Esophagus squamous epithelium (tissue), 5 donors: ENCODE results near the gene TET1. TPM values are rescaled to one million over a fixed set of nuclear protein-coding genes. Genes with fewer than 3 reads are reported as not detected.
"Not testable (repeated sequence)": the region's sequence is repeated elsewhere in the genome, so short reads cannot be mapped to it uniquely, and the experiment has no call there.

ENCODE experiments used
- DNase-seq: peaks from one replicate; lab custom pipeline; 2025; lab: John Stamatoyannopoulos, UW
- H3K27ac ChIP-seq, 4 donors: fragments of 200-600 bp; sonication (generic); one replicate each; pipeline ENCODE4 v1.5.1; 2016 to 2019; ENCODE audit warnings: mild to moderate bottlenecking in 1 of 4
- H3K27me3 ChIP-seq, 4 donors: fragments of 200-600 bp; sonication (generic); 1 replicate in 3 of 4; 2 replicates in 1 of 4; pipeline versions ENCODE4 v1.5.1 to v1.6.0; 2017 to 2021; ENCODE audit warnings: antibody characterized with exemption in 1 of 4
- H3K36me3 ChIP-seq, 3 donors: fragments of 200-600 bp; sonication (generic); one replicate each; pipeline ENCODE4 v1.5.1; 2016 to 2019
- H3K4me1 ChIP-seq, 3 donors: fragments of 200-600 bp; sonication (generic); one replicate each; pipeline ENCODE4 v1.5.1; 2017 to 2019
- H3K4me3 ChIP-seq, 4 donors: fragments of 200-600 bp; sonication (generic); 1 replicate in 3 of 4; 2 replicates in 1 of 4; pipeline ENCODE4 v1.5.1; 2016 to 2019; ENCODE audit warnings: mild to moderate bottlenecking in 2 of 4, moderate library complexity in 1 of 4
- H3K9me3 ChIP-seq, 3 donors: fragments of 200-600 bp; sonication (generic); one replicate each; pipeline ENCODE4 v1.5.1; 2016 to 2019
- CTCF ChIP-seq, 6 experiments: fragments of 450-650 bp in 4 of 6; fragments of 200-600 bp in 2 of 6; sonication (generic) in 2 of 6; IDR thresholded peaks; one replicate each; pipeline ENCODE4 v1.5.1; 2016 to 2019; ENCODE audit warnings: antibody characterized with exemption in 6 of 6, mild to moderate bottlenecking in 4 of 6, moderate library complexity in 4 of 6
- POLR2A ChIP-seq, 4 donors: fragments of 450-650 bp; IDR thresholded peaks; one replicate each; pipeline ENCODE4 v1.6.1; 2017; ENCODE audit warnings: antibody characterized with exemption in 4 of 4, mild to moderate bottlenecking in 4 of 4, moderate library complexity in 3 of 4
- WGBS, 2 donors: methylation state at CpG; one replicate each; pipeline ENCODE4 v1.1.5; 2018; 5-methylcytosine and 5-hydroxymethylcytosine counted together
- intact Hi-C: fragments of 100-400 bp; cut with DNase I; formaldehyde crosslinking; loops from one replicate; pipeline ENCODE4 v1.15.0; 2022
- total RNA-seq, 4 donors: library from RNA; depleted of rRNA; stranded (reverse); fragments of >200 nt; gene quantifications; one replicate each; pipeline ENCODE4 v1.1.0, GENCODE V29; 2016
- donor health status: DM: yes; HTN: yes; CAD: no.

Gene TET1
- total RNA-seq, 4 donors from 2014 or later: 0.15 to 2.9 (median 0.80) TPM

GRCh38 chr10:68606918-68607317, 46.8 kb downstream of the TET1 start:
- no peak for DNase-seq

DNA sequence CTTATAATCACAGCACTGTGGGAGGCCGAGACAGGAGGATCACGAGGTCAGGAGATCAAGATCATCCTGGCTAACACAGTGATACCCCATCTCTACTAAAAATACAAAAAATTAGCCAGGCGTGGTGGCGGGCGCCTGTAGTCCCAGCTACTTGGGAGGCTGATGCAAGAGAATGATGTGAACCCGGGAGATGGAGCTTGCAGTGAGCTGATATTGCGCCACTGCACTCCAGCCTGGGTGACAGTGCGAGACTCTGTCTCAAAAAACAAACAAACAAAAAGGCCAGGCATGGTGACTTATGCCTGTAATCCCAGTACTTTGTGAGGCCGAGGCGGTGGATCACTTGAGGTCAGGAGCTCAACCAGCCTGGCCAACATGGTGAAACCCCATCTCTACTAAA, 49.9 kb downstream of the TET1 start:
- DNase-seq, H3K9me3 ChIP-seq, H3K27me3 ChIP-seq, intact Hi-C loops, H3K27ac ChIP-seq, H3K4me3 ChIP-seq, H3K4me1 ChIP-seq, H3K36me3 ChIP-seq: not testable (repeated sequence)
- WGBS, 2 donors: 92% methylated on average over 10 of the region's 10 CpGs

More at GRCh38 chr10:68606918-68607317, 46.8 kb downstream of the TET1 start:
- Histone ChIP-seq H3K4me3 (no peak overlapping the region), H3K27ac (no peak overlapping the region), H3K36me3 (no peaks in the 10 kb centered on the region), H3K27me3 (no peaks in the 10 kb centered on the region), H3K4me1 (peaks cover 0 to 6% (median 3%) of the 10 kb centered on the region in 3 donors), H3K9me3 (no peaks in the 10 kb centered on the region)
- intact Hi-C loops: no loop called here
- TF ChIP-seq CTCF (IDR thresholded peaks at IDR 0.05) (no peak), POLR2A (IDR thresholded peaks at IDR 0.05) (no peak)
- 50 to 66% methylated on average over 5 of the region's 5 CpGs for WGBS, 2 donors

DNA sequence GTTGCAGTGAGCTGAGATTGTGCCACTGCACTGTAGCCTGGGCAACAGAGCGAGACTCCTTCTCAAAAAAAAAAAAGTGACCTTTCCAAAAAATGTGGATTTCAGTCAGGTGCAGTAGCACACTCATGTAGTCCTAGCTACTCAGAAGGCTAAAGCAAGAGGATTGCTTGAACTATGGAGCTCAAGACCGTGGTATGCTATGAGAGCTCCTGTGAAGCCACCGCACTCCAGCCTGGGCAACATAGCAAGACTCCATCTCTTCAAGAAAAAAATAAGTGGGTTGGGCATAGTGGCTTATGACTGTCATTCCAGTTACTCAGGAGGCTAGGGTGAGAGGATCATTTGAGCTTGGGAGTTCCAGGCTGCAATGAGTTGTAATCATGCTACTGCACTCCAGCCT, 51.1 kb downstream of the TET1 start:
- Histone ChIP-seq H3K9me3 (no peaks in the 10 kb centered on the region), H3K27me3 (no peaks in the 10 kb centered on the region), H3K36me3 (no peaks in the 10 kb centered on the region), H3K4me3 (no peak overlapping the region), H3K27ac (no peak overlapping the region), H3K4me1 (no peaks in the 10 kb centered on the region)
- intact Hi-C loops: no loop called here
- DNase-seq: no peak
- TF ChIP-seq CTCF (IDR thresholded peaks at IDR 0.05): no peak
- no peak for TF ChIP-seq POLR2A (IDR thresholded peaks at IDR 0.05)
- WGBS, 2 donors: 88 to 100% methylated on average over 3 of the region's 3 CpGs

DNA sequence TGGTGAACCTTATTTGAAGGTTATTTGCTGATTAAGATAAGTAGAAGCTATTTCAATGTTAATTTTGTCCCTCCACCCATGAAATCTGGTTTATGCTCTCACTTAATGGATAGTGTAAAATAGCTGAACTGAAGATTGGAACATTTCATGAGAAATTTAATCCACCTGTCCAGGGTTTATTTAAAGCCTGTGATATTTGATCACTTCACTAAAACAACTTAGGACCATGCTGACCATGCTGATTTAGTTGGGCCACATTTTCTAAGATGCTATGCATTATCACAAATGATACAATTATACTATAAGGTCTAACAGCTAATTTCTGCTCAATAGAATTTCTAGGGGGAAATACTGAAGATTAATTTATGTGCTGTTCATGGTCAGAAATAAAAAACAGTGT, 53.8 kb downstream of the TET1 start:
- H3K4me1 ChIP-seq, intact Hi-C loops, DNase-seq: not testable (repeated sequence)

DNA sequence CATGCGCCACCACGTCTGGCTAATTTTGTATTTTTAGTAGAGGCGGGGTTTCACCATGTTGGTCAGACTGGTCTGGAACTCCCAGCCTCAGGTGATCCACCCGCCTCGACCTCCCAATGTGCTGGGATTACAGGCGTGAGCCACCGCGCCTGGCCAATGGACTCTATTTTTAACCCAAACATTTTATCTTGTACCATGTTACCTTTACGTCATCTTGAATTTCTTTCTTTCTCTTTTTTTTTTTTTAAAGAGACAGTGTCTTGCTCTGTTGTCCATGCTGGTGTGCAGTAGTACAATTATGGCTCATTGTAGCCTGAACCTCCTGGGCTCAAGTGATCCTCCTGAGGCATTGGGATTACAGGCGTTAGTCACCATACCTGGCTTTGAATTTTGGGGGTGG, 57.6 kb downstream of the TET1 start:
- H3K9me3 ChIP-seq, intact Hi-C loops, H3K4me1 ChIP-seq, DNase-seq, H3K27ac ChIP-seq, H3K27me3 ChIP-seq, H3K4me3 ChIP-seq, H3K36me3 ChIP-seq: not testable (repeated sequence)
- WGBS, 2 donors: 85 to 88% methylated on average over 10 of the region's 10 CpGs

More for the DNA sequence above, 53.8 kb downstream of the TET1 start:
- not testable (repeated sequence) for H3K4me3 ChIP-seq, H3K9me3 ChIP-seq, H3K27me3 ChIP-seq, H3K36me3 ChIP-seq, H3K27ac ChIP-seq

- 71 to 79% methylated on average over 1 of the region's 1 CpG for WGBS, 2 donors
- H3K27ac ChIP-seq: no peak overlapping the region
- DNase-seq: no peak
- H3K9me3 ChIP-seq: no peaks in the 10 kb centered on the region
- no peaks in the 10 kb centered on the region for H3K27me3 ChIP-seq
- TF ChIP-seq CTCF (IDR thresholded peaks at IDR 0.05) (no peak), POLR2A (IDR thresholded peaks at IDR 0.05) (no peak)
- intact Hi-C loops: no loop called here
- no peaks in the 10 kb centered on the region for H3K36me3 ChIP-seq
- H3K4me3 ChIP-seq: no peak overlapping the region
- H3K4me1 ChIP-seq: no peaks in the 10 kb centered on the region
Measured at GRCh38 chr10:68618234-68618633, 58.1 kb downstream of the TET1 start.

DNA sequence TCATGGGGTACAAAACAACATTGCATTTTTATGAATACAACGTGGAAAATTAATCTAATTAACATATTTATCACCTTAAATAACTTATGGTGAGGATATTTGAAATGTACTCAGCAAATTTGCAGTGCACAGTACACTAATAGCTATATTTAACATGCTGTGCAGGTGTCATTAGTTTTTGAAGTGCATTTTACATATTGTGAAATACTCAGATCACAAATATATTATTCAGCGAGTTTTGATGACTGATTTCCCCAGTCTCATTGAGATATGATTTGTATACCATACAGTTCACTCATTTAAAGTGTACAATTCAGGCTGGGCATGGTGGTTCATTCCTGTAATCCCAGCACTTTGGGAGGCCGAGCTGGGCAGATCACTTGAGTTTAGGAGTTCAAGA, 59.5 kb downstream of the TET1 start:
- Histone ChIP-seq H3K27me3 (no peaks in the 10 kb centered on the region), H3K9me3 (no peaks in the 10 kb centered on the region), H3K4me1 (no peaks in the 10 kb centered on the region), H3K27ac (no peak overlapping the region), H3K4me3 (no peak overlapping the region), H3K36me3 (no peaks in the 10 kb centered on the region)
- no peak for DNase-seq
- intact Hi-C loops: no loop called here
- WGBS, 2 donors: 88 to 93% methylated on average over 3 of the region's 3 CpGs
- TF ChIP-seq CTCF (IDR thresholded peaks at IDR 0.05) (no peak), POLR2A (IDR thresholded peaks at IDR 0.05) (no peak)
